OCI-LY3 (cell line): ENCODE measurements around the gene SASH1.

Source experiments
- EZH2phosphoT487 ChIP-seq: fragments of 200-600 bp; shearing (Covaris generic); IDR thresholded peaks from 2 replicates; pipeline ENCODE4 v1.6.1; 2018; ENCODE audit warnings: antibody characterized with exemption, mixed run types, low read depth
- TF ChIP-seq, protein P1 (sequence below): fragments of 200-600, 300-600 bp; sonication (generic); IDR thresholded peaks from 2 replicates; pipeline ENCODE4 v1.5.1; 2014; ENCODE audit warnings: antibody characterized with exemption, low read length, low read depth

DNA sequence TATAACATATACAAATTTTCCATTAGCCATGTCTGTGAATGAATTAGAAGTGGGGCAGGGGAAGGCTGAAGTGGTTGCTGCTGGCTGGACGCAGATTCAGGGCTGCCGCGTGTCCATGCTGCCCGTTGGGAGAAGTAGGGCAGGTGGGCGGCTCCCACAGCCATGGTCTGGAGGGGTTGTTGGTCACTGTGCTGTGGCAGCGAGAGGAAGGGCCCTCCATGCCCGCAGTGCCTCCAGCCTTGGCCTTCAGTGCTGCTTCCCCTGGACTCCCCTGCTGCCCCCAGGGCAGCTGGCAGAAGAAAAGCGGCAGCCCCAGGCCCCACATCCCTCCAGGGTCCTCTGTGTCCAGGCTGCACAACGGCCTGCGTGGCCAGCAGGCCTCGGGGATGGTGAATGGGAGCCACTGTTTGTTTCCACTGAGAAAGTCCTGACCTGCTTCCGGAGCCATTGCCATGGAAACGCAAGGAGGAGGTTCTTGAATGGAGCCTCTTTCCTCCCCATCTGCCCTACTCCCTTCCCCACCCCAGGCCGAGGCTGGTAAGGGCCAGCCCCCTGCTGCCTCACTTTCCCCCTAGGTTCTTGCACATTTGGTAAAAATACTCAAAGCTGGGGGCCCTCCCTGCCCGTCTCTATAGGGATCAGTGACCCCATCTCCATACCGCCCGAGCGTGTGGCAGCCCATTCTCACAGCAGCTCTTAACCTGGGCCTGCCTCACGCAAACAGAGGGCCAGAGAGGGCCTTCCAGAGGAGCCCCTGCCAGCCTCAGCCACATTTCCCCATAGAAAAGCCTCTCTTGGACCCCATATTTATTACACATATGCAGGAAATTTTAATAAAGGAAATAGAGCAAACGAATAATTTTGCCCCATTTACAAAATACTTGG is 113.3 kb downstream of the SASH1 start:
- TF ChIP-seq, protein P1, sequence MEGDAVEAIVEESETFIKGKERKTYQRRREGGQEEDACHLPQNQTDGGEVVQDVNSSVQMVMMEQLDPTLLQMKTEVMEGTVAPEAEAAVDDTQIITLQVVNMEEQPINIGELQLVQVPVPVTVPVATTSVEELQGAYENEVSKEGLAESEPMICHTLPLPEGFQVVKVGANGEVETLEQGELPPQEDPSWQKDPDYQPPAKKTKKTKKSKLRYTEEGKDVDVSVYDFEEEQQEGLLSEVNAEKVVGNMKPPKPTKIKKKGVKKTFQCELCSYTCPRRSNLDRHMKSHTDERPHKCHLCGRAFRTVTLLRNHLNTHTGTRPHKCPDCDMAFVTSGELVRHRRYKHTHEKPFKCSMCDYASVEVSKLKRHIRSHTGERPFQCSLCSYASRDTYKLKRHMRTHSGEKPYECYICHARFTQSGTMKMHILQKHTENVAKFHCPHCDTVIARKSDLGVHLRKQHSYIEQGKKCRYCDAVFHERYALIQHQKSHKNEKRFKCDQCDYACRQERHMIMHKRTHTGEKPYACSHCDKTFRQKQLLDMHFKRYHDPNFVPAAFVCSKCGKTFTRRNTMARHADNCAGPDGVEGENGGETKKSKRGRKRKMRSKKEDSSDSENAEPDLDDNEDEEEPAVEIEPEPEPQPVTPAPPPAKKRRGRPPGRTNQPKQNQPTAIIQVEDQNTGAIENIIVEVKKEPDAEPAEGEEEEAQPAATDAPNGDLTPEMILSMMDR, result no peak
- TF ChIP-seq EZH2phosphoT487, result no peak
